22Rv1 (cell line): ENCODE data around the gene ATP9A.

Source experiments
- H3K27ac ChIP-seq: fragments of 450-650 bp; 2 replicates; pipeline ENCODE4 v1.5.1; 2017
- CTCF ChIP-seq: fragments of 450-650 bp; IDR thresholded peaks from 2 replicates; pipeline ENCODE4 v1.5.1; 2017; ENCODE audit warnings: mild to moderate bottlenecking
- ZFX ChIP-seq: fragments of 450-650 bp; IDR thresholded peaks from 2 replicates; pipeline ENCODE4 v1.6.1; 2017; ENCODE audit warnings: antibody characterized with exemption, borderline replicate concordance

ATP9A gene

DNA sequence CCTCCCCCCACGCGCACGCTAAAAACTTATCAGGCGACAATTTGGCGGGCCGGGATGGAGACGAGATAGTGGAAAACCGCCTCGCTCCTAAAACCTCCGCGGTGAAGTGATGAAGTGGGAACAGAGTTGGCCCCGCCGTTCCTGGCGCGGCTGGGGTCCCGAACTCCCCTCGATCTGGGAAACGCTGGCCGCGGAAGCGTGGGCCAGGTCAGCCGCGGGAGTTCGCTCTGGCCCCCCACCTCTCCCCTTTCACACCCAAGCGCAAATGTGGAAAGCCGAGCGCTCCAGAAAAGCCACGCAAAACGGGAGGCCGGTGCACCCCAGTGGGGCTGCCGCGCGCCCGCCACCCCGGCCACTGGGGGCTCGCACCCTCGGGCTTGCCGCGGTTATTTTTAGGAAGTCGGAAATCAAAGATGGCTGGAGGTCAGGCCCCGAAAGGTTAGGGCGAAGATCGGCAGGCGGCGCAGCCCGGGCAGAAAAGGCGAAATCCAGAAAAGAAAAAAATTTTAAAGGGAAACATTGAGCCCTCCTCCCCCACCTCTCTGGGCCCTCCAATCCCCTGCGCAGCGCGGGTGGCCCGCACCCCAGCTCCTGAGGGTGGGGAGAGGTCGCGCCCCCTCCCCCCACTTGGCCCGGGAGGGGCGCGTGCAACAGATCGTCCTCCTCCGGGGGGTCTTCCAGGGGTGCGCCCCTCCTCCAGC, 33.1 kb upstream of the ATP9A start:
- no peak overlapping the region for H3K27ac ChIP-seq
- no peak for TF ChIP-seq CTCF
- no peak for TF ChIP-seq ZFX

DNA sequence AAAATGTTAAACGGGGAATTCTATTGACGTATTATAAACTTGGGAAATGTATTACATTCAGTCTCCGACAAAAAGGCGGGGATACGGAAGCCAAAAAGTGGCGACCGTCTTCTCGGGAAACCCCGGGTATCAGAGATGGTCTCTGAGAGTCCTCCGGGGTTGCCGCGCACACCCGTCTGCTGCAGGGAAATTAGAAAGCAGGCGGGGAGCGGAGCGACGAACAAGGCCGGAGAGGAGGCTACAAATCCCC, 32.6 kb upstream of the ATP9A start:
- no peak overlapping the region for H3K27ac ChIP-seq
- no peak for TF ChIP-seq ZFX
- TF ChIP-seq CTCF = no peak

GRCh38 chr20:51800060-51800871, 32.1 kb upstream of the ATP9A start:
- TF ChIP-seq ZFX = no peak
- TF ChIP-seq CTCF = peak; percentile 98
- H3K27ac ChIP-seq = no peak overlapping the region

GRCh38 chr20:51799401-51799860, 31.2 kb upstream of the ATP9A start:
- TF ChIP-seq ZFX (no peak), CTCF (no peak)
- H3K27ac ChIP-seq = no peak overlapping the region

DNA sequence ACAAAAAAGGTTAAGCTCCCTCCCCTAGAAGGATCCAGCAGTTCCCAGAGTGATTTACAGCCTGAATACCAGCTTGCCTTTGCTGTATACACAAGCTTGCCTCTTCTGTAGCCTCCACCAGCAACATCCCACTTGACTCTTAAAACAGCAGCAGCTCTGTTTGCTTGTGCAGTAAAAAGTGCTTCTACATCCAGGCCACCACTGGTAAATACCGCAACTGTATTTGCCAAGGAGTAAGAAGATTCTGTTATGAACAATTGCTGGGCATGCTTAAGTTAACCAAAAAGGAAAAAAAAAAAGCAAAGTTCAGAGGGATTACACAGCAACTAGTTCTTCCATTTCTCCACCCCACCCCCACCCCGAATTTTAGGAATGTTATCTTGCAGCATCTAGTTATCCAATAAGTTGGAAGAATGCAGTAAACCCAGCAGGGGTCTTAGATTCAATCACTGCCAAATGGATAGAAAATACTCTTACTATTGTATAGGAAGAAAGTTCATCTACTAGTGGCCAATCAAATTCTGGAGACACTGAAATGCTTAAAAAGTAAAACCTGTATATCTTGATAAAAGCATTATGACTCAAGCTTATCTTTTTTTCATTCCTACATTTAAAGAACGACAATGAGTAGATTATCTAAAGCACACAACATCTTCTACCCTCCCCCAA, 29.3 kb upstream of the ATP9A start:
- TF ChIP-seq CTCF (no peak), ZFX (no peak)
- H3K27ac ChIP-seq = no peak overlapping the region

DNA sequence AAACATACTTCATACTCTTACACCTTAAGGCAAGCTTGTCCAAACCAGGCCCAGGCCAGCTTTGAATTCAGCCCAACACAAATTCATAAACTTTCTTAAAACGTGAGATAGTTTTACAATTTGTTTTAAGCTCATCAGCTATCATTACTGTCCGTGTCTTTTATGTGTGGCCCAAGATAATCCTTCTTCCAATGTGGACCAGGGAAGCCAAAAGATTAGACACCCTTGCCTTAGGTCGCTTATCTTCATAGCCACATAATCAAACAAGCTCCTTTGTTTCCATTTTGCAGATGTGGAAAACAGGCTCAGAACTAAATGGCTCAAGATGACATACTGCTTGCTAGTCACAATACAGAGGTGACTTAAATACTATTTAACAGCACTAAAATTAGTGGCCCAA, 28.1 kb upstream of the ATP9A start:
- TF ChIP-seq ZFX = no peak
- TF ChIP-seq CTCF = no peak
- H3K27ac ChIP-seq = no peak overlapping the region

GRCh38 chr20:51792960-51793359, 24.8 kb upstream of the ATP9A start:
- no peak overlapping the region for H3K27ac ChIP-seq
- TF ChIP-seq ZFX (no peak), CTCF (no peak)
